ENCODE results near the gene BMPR1A.

- TF ChIP-seq CTCF (IDR thresholded peaks at IDR 0.05; ENCODE audit: low read depth, low read length, poor library complexity, severe bottlenecking) (no peak), EZH2phosphoT487 (IDR thresholded peaks at IDR 0.05; ENCODE audit: borderline replicate concordance, low read length) (no peak)
Observed at GRCh38 chr10:86747796-86748581, 8.4 kb upstream of the BMPR1A start.

Data from DOHH2 (cell line).